Keratinocyte (primary cell): ENCODE measurements around the gene TRMT10B.

ENCODE experiments used
- EZH2 ChIP-seq: IDR thresholded peaks from one replicate; pipeline ENCODE4 v1.6.1; 2012; ENCODE audit warnings: inconsistent platforms, mild to moderate bottlenecking, low read length, moderate library complexity
- TF ChIP-seq, protein P1 (sequence below), 3 experiments: IDR thresholded peaks in 1 of 3; conservative IDR thresholded peaks in 1 of 3; optimal IDR thresholded peaks in 1 of 3; 2 replicates in 2 of 3; 3 replicates in 1 of 3; pipeline versions ENCODE3 to v1.5.1; 2011; ENCODE audit warnings: low read length in 3 of 3, mild to moderate bottlenecking in 3 of 3, moderate library complexity in 2 of 3, control low read depth in 1 of 3, inconsistent platforms in 1 of 3; ENCODE audit not compliant: insufficient read depth in 2 of 3; ENCODE audit errors: extremely low read depth in 1 of 3

DNA sequence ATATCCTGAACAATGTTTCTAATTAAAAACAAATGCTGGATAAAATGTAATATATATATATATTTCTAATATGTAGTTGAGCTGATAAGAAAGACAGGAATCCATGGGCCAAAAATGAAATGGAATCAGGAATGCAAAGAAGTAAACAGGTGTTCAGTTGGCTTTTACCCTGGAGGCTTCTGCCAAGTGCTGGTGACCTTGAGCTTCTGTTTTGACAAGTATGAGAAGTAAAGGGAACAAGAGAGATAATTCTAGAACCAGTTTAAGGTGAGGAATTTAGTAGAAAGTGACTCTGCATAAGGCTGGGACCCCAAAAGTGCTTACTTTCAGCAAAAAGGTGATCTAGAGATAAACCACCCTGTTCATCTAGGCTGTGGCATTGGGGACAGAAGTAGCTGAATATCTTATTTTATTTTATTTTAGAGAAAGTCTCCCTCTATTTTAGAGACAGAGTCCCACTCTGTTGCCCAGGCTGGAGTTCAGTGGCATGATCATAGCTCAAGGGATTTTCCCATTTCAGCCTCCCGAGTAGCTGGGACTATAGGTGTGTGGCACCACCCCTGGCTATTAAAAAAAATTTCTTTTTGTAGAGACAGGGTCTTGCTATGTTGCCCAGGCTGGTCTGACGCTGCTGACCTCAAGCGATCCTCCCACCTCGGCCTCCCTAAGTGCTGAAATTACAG lies 74.0 kb downstream of the TRMT10B start:
- TF ChIP-seq, protein P1, sequence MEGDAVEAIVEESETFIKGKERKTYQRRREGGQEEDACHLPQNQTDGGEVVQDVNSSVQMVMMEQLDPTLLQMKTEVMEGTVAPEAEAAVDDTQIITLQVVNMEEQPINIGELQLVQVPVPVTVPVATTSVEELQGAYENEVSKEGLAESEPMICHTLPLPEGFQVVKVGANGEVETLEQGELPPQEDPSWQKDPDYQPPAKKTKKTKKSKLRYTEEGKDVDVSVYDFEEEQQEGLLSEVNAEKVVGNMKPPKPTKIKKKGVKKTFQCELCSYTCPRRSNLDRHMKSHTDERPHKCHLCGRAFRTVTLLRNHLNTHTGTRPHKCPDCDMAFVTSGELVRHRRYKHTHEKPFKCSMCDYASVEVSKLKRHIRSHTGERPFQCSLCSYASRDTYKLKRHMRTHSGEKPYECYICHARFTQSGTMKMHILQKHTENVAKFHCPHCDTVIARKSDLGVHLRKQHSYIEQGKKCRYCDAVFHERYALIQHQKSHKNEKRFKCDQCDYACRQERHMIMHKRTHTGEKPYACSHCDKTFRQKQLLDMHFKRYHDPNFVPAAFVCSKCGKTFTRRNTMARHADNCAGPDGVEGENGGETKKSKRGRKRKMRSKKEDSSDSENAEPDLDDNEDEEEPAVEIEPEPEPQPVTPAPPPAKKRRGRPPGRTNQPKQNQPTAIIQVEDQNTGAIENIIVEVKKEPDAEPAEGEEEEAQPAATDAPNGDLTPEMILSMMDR (optimal IDR thresholded peaks at IDR 0.05 in 1 of 3, IDR thresholded peaks at IDR 0.05 in 1 of 3, conservative IDR thresholded peaks at IDR 0.05 in 1 of 3; ENCODE audit: extremely low read depth in 1 of 3, insufficient read depth in 2 of 3, low read length in 3 of 3) = no peak
- TF ChIP-seq EZH2 = no peak
